ENCODE measurements around the gene ETV6.

GRCh38 chr12:11879306-11879705 lies 229.8 kb downstream of the ETV6 start:
- TF ChIP-seq CTCF (conservative IDR thresholded peaks at IDR 0.05; ENCODE audit: low read length): no peak
- TF ChIP-seq EZH2phosphoT487 (IDR thresholded peaks at IDR 0.05; ENCODE audit: borderline replicate concordance): no peak
